Panc1 (cell line): ENCODE data around the gene ZNF512B.

Experiments used
- POLR2AphosphoS5 ChIP-seq: IDR thresholded peaks from 2 replicates; pipeline ENCODE4 v1.6.1; 2012; ENCODE audit warnings: mild to moderate bottlenecking, low read depth, low read length, moderate library complexity
- TF ChIP-seq, protein P1 (sequence below): fragments of 450-650 bp; IDR thresholded peaks from 2 replicates; pipeline ENCODE4 v1.5.1; 2017; ENCODE audit warnings: mild to moderate bottlenecking

DNA sequence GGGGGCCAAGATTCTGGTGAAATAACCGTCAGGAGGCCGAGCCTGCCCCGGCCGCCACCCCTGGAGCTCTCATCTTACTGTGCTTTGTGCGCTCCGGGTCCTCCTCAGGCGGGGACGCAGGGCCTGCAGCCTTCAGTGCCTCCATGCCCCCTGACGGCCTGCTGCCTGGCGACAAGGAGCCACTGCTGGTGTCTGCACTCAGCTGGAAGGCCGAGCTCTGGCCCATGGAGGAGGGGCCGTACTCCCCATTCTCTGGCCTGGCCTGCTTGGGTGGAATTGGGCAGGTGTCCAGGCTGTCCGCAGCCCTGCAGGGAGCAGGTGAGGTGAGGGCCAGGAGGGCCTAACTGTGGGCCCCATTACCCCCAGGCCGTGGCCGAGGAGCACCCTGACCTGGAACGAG lies 5.3 kb downstream of the ZNF512B start:
- TF ChIP-seq, protein P1, sequence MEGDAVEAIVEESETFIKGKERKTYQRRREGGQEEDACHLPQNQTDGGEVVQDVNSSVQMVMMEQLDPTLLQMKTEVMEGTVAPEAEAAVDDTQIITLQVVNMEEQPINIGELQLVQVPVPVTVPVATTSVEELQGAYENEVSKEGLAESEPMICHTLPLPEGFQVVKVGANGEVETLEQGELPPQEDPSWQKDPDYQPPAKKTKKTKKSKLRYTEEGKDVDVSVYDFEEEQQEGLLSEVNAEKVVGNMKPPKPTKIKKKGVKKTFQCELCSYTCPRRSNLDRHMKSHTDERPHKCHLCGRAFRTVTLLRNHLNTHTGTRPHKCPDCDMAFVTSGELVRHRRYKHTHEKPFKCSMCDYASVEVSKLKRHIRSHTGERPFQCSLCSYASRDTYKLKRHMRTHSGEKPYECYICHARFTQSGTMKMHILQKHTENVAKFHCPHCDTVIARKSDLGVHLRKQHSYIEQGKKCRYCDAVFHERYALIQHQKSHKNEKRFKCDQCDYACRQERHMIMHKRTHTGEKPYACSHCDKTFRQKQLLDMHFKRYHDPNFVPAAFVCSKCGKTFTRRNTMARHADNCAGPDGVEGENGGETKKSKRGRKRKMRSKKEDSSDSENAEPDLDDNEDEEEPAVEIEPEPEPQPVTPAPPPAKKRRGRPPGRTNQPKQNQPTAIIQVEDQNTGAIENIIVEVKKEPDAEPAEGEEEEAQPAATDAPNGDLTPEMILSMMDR: no peak
- TF ChIP-seq POLR2AphosphoS5: no peak
